GM12878 (cell line): ENCODE measurements around the gene GALNT15. TPM values are rescaled to one million over a fixed set of nuclear protein-coding genes. Genes with fewer than 3 reads are reported as not detected.

ENCODE experiments used
- ATAC-seq: fragments of 200-7000 bp; cut with Tn5 transposase; 3 replicates; pipeline ENCODE4 v1.9.1; 2020; ENCODE audit warnings: mild to moderate bottlenecking, moderate library complexity
- BruUV-seq: library from RNA; stranded (reverse); fragments of 400-500 nt; replicated peaks from 2 replicates; lab custom pipeline; 2021; lab: Mats Ljungman, UMichigan
- CTCF ChIA-PET: fragments of 300-600 bp; sonication (Branson Sonifier 250); formaldehyde crosslinking; extraction: SDS; loops from one replicate; lab custom pipeline; 2021; ENCODE audit warnings: inconsistent platforms; lab: Yijun Ruan, JAX
- POLR2A ChIA-PET: fragments of 350-600 bp; formaldehyde crosslinking; extraction: SDS; loops from one replicate; lab custom pipeline; 2021; ENCODE audit warnings: inconsistent platforms; lab: Charles Lee
- RAD21 ChIA-PET: fragments of 300-600 bp; sonication (Branson Sonifier 250); formaldehyde crosslinking; loops from one replicate; lab custom pipeline; 2023; ENCODE audit warnings: antibody characterized with exemption; ENCODE audit not compliant: unreplicated experiment; lab: Charles Lee
- SMC1A ChIA-PET: fragments of 300-600 bp; sonication (Branson Sonifier 250); formaldehyde crosslinking; loops from one replicate; lab custom pipeline; 2023; ENCODE audit not compliant: unreplicated experiment, uncharacterized antibody; lab: Charles Lee
- DNase-seq: peaks from one replicate; pipeline ENCODE4 v3.0.0-alpha.2; 2011; ENCODE audit warnings: low read depth, low spot score
- FAIRE-seq: peaks from 3 replicates; lab custom pipeline; 2011; peaks lifted over from hg19 to GRCh38; lab: Jason Lieb, UNC
- H2AFZ ChIP-seq: 2 replicates; pipeline ENCODE4 v1.6.0; 2011; ENCODE audit warnings: low read depth, low read length, control low read depth; ENCODE audit not compliant: control insufficient read depth
- H3K27ac ChIP-seq: 2 replicates; pipeline ENCODE4 v1.5.1; 2011; ENCODE audit warnings: control low read depth; ENCODE audit not compliant: control insufficient read depth, insufficient read depth
- H3K27me3 ChIP-seq, 2 experiments: replicated peaks in 1 of 2; 2 replicates each; pipeline versions ENCODE4 v1.6.0 to v1.6.1; 2011; ENCODE audit warnings: low read length in 1 of 2; ENCODE audit not compliant: control insufficient read depth in 2 of 2, insufficient read depth in 2 of 2
- H3K36me3 ChIP-seq, 2 experiments: 2 replicates each; pipeline ENCODE4 v1.5.1; 2011; ENCODE audit warnings: low read length in 1 of 2; ENCODE audit not compliant: control insufficient read depth in 2 of 2, insufficient read depth in 2 of 2
- H3K4me1 ChIP-seq: 2 replicates; pipeline ENCODE4 v1.6.1; 2011; ENCODE audit warnings: mild to moderate bottlenecking, low read length, moderate library complexity, mixed read lengths; ENCODE audit not compliant: control insufficient read depth, insufficient read depth
- H3K4me2 ChIP-seq: 2 replicates; pipeline ENCODE4 v1.6.0; 2011; ENCODE audit warnings: control low read depth; ENCODE audit not compliant: control insufficient read depth, insufficient read depth
- H3K4me3 ChIP-seq: fragments of 200-600 bp; sonication (generic); 2 replicates; pipeline ENCODE4 v1.5.1; 2016
- H3K79me2 ChIP-seq: 2 replicates; pipeline ENCODE4 v1.6.0; 2011; ENCODE audit warnings: low read length; ENCODE audit not compliant: control insufficient read depth, insufficient read depth
- H3K9ac ChIP-seq: 2 replicates; pipeline ENCODE4 v1.8.0; 2011; ENCODE audit warnings: low read length, control low read depth, mixed read lengths; ENCODE audit not compliant: control insufficient read depth, insufficient read depth
- H3K9me3 ChIP-seq: replicated peaks from 3 replicates; pipeline ENCODE4 v1.5.1; 2011; ENCODE audit warnings: mild to moderate bottlenecking, low read length; ENCODE audit not compliant: control insufficient read depth, insufficient read depth
- H4K20me1 ChIP-seq: 2 replicates; pipeline ENCODE4 v1.6.0; 2011; ENCODE audit not compliant: control insufficient read depth, insufficient read depth
- ASH2L ChIP-seq: fragments of 300-600, 200-600 bp; sonication (generic); IDR thresholded peaks from 2 replicates; pipeline ENCODE4 v1.6.1; 2017; ENCODE audit warnings: low read depth, mild to moderate bottlenecking, borderline replicate concordance
- CBX3 ChIP-seq: fragments of 200-600 bp; sonication (generic); IDR thresholded peaks from 2 replicates; pipeline ENCODE4 v1.6.1; 2016; ENCODE audit warnings: low read depth, borderline replicate concordance
- CHD2 ChIP-seq: IDR thresholded peaks from 2 replicates; pipeline ENCODE4 v1.6.1; 2011; ENCODE audit warnings: low read depth, low read length, improper control_type of control experiment, borderline replicate concordance
- CREB1 ChIP-seq: IDR thresholded peaks from 2 replicates; pipeline ENCODE4 v1.6.1; 2012; ENCODE audit warnings: low read depth, mild to moderate bottlenecking, inconsistent platforms
- DPF2 ChIP-seq: fragments of 450-650 bp; IDR thresholded peaks from 2 replicates; pipeline ENCODE4 v1.6.1; 2017; ENCODE audit warnings: mild to moderate bottlenecking
- E2F4 ChIP-seq: IDR thresholded peaks from 2 replicates; pipeline ENCODE4 v1.6.1; 2012; ENCODE audit warnings: low read depth, low read length, improper control_type of control experiment
- EGR1 ChIP-seq, 2 experiments: IDR thresholded peaks; 1 replicate in 1 of 2; 2 replicates in 1 of 2; pipeline ENCODE4 v1.6.1; 2011 to 2012; ENCODE audit warnings: low read depth in 2 of 2, low read length in 2 of 2, borderline replicate concordance in 1 of 2, mild to moderate bottlenecking in 1 of 2, moderate library complexity in 1 of 2
- HDAC2 ChIP-seq: fragments of 200-600 bp; sonication (generic); IDR thresholded peaks from 2 replicates; pipeline ENCODE4 v1.6.1; 2017
- HDGF ChIP-seq: fragments of 450-650 bp; IDR thresholded peaks from 2 replicates; pipeline ENCODE4 v1.6.1; 2016; ENCODE audit warnings: antibody characterized with exemption
- IKZF2 ChIP-seq, 2 experiments: fragments of 450-650 bp; IDR thresholded peaks; 2 replicates each; pipeline ENCODE4 v1.6.1; 2017; ENCODE audit warnings: mild to moderate bottlenecking in 2 of 2, moderate library complexity in 2 of 2
- MLLT1 ChIP-seq: fragments of 450-650 bp; IDR thresholded peaks from 2 replicates; pipeline ENCODE4 v1.6.1; 2016; ENCODE audit warnings: mild to moderate bottlenecking
- NFIC ChIP-seq: IDR thresholded peaks from 2 replicates; pipeline ENCODE4 v1.6.1; 2012; ENCODE audit warnings: low read depth, mild to moderate bottlenecking, inconsistent platforms, low read length, moderate library complexity
- NRF1 ChIP-seq: conservative IDR thresholded peaks from 2 replicates; pipeline ENCODE4 v1.6.1; 2011; ENCODE audit warnings: mild to moderate bottlenecking, low read depth, low read length, improper control_type of control experiment
- POLR2A ChIP-seq: IDR thresholded peaks from 2 replicates; pipeline ENCODE4 v1.6.1; 2011; ENCODE audit warnings: low read depth, mild to moderate bottlenecking, low read length
- POLR2AphosphoS5 ChIP-seq: IDR thresholded peaks from 2 replicates; pipeline ENCODE4 v1.6.1; 2011; ENCODE audit warnings: mild to moderate bottlenecking, low read length, inconsistent platforms
- RAD51 ChIP-seq: fragments of 450-650 bp; IDR thresholded peaks from 2 replicates; pipeline ENCODE4 v1.6.1; 2016; ENCODE audit warnings: moderate library complexity, mild to moderate bottlenecking, inconsistent platforms
- SMC3 ChIP-seq: IDR thresholded peaks from 2 replicates; pipeline ENCODE4 v1.6.1; 2011; ENCODE audit warnings: low read length, improper control_type of control experiment, borderline replicate concordance
- SPI1 ChIP-seq: IDR thresholded peaks from 2 replicates; pipeline ENCODE4 v1.6.1; 2011; ENCODE audit warnings: low read depth, mild to moderate bottlenecking, low read length, moderate library complexity, borderline replicate concordance; ENCODE audit not compliant: insufficient read depth
- ZBTB11 ChIP-seq: fragments of 450-650 bp; formaldehyde crosslinking; IDR thresholded peaks from 2 replicates; pipeline ENCODE4 v1.5.0; 2022; ENCODE audit warnings: mild to moderate bottlenecking, missing genetic modification characterization
- WGBS: methylation state at CpG from one replicate; pipeline ENCODE4 v1.1.6; 2016; ENCODE audit warnings: low lambda C conversion rate; ENCODE audit not compliant: insufficient replicate concordance, insufficient coverage; ENCODE audit errors: missing lambda C conversion rate; 5-methylcytosine and 5-hydroxymethylcytosine counted together
- in situ Hi-C: fragments of 300-500 bp; cut with MboI; formaldehyde crosslinking; loops from 9 replicates; pipeline ENCODE4 v1.14.3; 2018; ENCODE audit warnings: mixed read lengths
- intact Hi-C: fragments of 100-400 bp; cut with micrococcal nuclease; formaldehyde crosslinking; loops from one replicate; pipeline ENCODE4 v1.14.2; 2022; ENCODE audit not compliant: unreplicated experiment
- polyA plus RNA-seq, 11 experiments: library from polyadenylated mRNA; depleted of rRNA in 4 of 11; unstranded in 6 of 11; stranded (reverse) in 5 of 11; fragments of >200 nt; fragmentation: Nextera tagmentation in 4 of 11; fragmentation: Illumina TruSeq in 1 of 11; extraction: Ambion mirVana in 4 of 11; extraction: Trizol in 1 of 11; gene quantifications; 1 replicate in 1 of 11; 2 replicates in 10 of 11; pipeline versions ENCODE4 v1.2.1 to v1.2.3, GENCODE V29; 2011 to 2016; ENCODE audit warnings: inconsistent platforms in 2 of 11, missing spikeins in 2 of 11, low read depth in 1 of 11
- total RNA-seq, 4 experiments: library from RNA; depleted of rRNA in 3 of 4; stranded (reverse); fragments of >200 nt in 3 of 4; fragmentation: Illumina TruSeq in 1 of 4; extraction: Trizol in 1 of 4; gene quantifications; 2 replicates each; pipeline versions ENCODE4 v1.2.1 to v1.2.3, GENCODE V29; 2013 to 2021

The GALNT15 gene
- total and polyA plus RNA-seq, 10 of the 15 experiments (the other 5 are each of a cell fraction or from before 2014, with no cell fraction given), result 0.03 to 0.05 TPM; not detected in 8

- Histone ChIP-seq H3K4me2 (no peak overlapping the region), H2AFZ (no peak overlapping the region), H3K27ac (no peak overlapping the region), H3K4me3 (no peak overlapping the region), H3K9ac (no peak overlapping the region), H3K9me3 (no peaks in the 10 kb centered on the region), H3K79me2 (no peaks in the 10 kb centered on the region), H3K27me3 (no peaks in the 10 kb centered on the region; a peak in 1 of 4 replicates), H3K36me3 (no peaks in the 10 kb centered on the region)
- 37% methylated on average over 8 of the region's 8 CpGs for WGBS
- SMC1A ChIA-PET, result no interaction called here
- BruUV-seq, result no TSS peak
- in situ Hi-C loops (no loop called here), intact Hi-C loops (no loop called here)
- no peak for ATAC-seq
- no peak for DNase-seq
- no peak for FAIRE-seq
- no peak for TF ChIP-seq EGR1 (IDR thresholded peaks at IDR 0.05; ENCODE audit: borderline replicate concordance in 1 of 2, low read depth in 2 of 2, low read length in 2 of 2)
- TF ChIP-seq HDAC2, result no peak
- no peak for TF ChIP-seq E2F4
- TF ChIP-seq DPF2, result no peak
- no peak for TF ChIP-seq IKZF2 (IDR thresholded peaks at IDR 0.05)
- no peak for TF ChIP-seq SMC3
- no peak for TF ChIP-seq NRF1
- TF ChIP-seq ZBTB11 (CRISPR knock-in tag), result no peak
- TF ChIP-seq POLR2AphosphoS5, result no peak
- TF ChIP-seq POLR2A, result no peak
- TF ChIP-seq ASH2L, result no peak
- no peak for TF ChIP-seq CHD2
- TF ChIP-seq CBX3, result no peak
- TF ChIP-seq SPI1, result no peak
- TF ChIP-seq MLLT1, result no peak
- TF ChIP-seq HDGF, result no peak
- TF ChIP-seq NFIC, result no peak
- TF ChIP-seq RAD51, result no peak
- TF ChIP-seq CREB1, result no peak
- TF ChIP-seq, all 136 proteins: peak for 0
- Histone ChIP-seq H3K4me1 (no peaks in the 10 kb centered on the region), H4K20me1 (no peaks in the 10 kb centered on the region)
- POLR2A ChIA-PET, result no interaction called here
- RAD21 ChIA-PET, result no interaction called here
- CTCF ChIA-PET, result interaction anchor here (0.6 kb wide), 1 partner anchor 108 kb away, joined by 4 read pairs; no protein-coding TSS in a partner anchor
These were observed 47.8 kb upstream of the GALNT15 start for GRCh38 chr3:16126634-16127033.
